ENCODE measurements around the gene TAF5L.
"Not testable (repeated sequence)": the region's sequence is repeated elsewhere in the genome, so short reads cannot be mapped to it uniquely, and the experiment has no call there.

Gene TAF5L

GRCh38 chr1:229627003-229627402 is 1.1 kb upstream of the TAF5L start:
- Mint-ChIP-seq H3K36me3 (peaks cover 31% of the 10 kb centered on the region), H3K4me1 (peaks cover 61% of the 10 kb centered on the region), H3K27me3 (no peaks in the 10 kb centered on the region), H3K9me3 (no peaks in the 10 kb centered on the region), H3K4me3 (peak overlapping the region; percentile 99), H3K27ac (peak overlapping the region; percentile 98)
- CTCF ChIA-PET = interaction anchor here (1.4 kb wide), 1 partner anchor 68 kb away, joined by 5 read pairs; the partner anchor contains the start of gene ABCB10
- no peak for DNase-seq

- CTCF ChIA-PET = interaction anchor here (1.2 to 1.4 kb wide), 2 partner anchors 66 to 366 kb away, joined by 3 to 5 read pairs; partner anchors contain the start of gene ABCB10
- peak overlapping the region; percentile 91 for H3K27ac Mint-ChIP-seq
- H3K9me3 Mint-ChIP-seq = no peaks in the 10 kb centered on the region
- peaks cover 28% of the 10 kb centered on the region for H3K36me3 Mint-ChIP-seq
- peak overlapping the region; percentile 92 for H3K4me3 Mint-ChIP-seq
- peak; percentile 60 for DNase-seq
- no peaks in the 10 kb centered on the region for H3K27me3 Mint-ChIP-seq
- H3K4me1 Mint-ChIP-seq = peaks cover 53% of the 10 kb centered on the region
These were observed 629 bp downstream of the TAF5L start for GRCh38 chr1:229625071-229625914.

DNA sequence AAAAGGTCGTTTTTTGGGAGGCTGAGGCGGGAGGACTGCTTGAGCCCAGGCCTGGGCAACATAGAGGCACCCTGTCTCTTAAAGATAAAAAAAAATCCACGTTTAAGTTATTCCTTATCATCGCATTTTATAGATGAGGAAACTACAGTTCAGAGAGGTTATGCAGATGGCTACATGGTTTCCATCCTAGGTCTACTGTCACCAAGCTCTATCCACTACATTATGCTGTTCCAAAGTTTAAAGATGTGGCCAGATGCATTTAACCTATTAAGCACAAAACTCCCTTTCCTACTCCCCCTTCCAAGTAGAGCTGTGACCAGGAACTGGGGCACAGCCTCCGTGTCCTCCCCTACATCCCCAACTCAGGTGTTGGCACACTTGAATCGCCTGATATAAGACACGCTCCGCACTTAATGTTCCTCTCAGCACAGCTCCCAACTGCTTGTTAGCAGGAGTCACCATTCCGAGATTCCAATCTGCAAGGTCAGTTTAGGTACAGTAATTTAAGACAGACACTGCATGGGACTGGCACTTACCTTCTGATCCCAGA is 1.3 kb downstream of the TAF5L start:
- Mint-ChIP-seq H3K27ac (peak overlapping the region; percentile 91), H3K4me3 (peak overlapping the region; percentile 92), H3K4me1 (peaks cover 53% of the 10 kb centered on the region), H3K9me3 (no peaks in the 10 kb centered on the region), H3K36me3 (peaks cover 21% of the 10 kb centered on the region), H3K27me3 (no peaks in the 10 kb centered on the region)
- CTCF ChIA-PET = interaction anchor here (1.2 kb wide), 1 partner anchor 366 kb away, joined by 3 read pairs; no protein-coding TSS in a partner anchor
- no peak for DNase-seq

DNA sequence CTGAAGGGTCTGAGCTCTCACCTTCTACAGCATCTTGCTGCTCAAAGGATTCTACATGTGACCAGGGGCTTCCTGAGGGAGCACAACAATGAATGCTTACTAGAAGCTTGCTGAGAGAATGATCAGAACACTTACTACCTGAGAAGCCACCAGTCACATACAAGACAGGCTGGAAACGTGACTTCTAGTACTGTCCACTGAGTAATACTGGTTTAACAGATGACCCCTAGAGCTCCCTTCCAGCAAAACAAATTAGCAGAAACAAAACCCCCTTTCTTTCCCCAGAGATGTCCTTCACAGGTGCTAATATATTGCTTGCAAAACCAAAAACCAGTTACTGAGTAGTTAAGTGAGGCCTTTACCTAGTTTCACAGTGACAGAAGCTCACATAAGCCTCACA is 2.1 kb downstream of the TAF5L start:
- Mint-ChIP-seq H3K4me1 (peaks cover 55% of the 10 kb centered on the region), H3K27ac (peak overlapping the region; percentile 12), H3K36me3 (peaks cover 15% of the 10 kb centered on the region), H3K9me3 (no peaks in the 10 kb centered on the region), H3K4me3 (peak overlapping the region; percentile 5), H3K27me3 (no peaks in the 10 kb centered on the region)
- CTCF ChIA-PET = interaction anchor here (0.9 to 1.2 kb wide), 2 partner anchors 65 to 365 kb away, joined by 3 read pairs; no protein-coding TSS in a partner anchor
- DNase-seq = no peak

GRCh38 chr1:229623225-229623624 is 2.7 kb downstream of the TAF5L start:
- peaks cover 10% of the 10 kb centered on the region for H3K36me3 Mint-ChIP-seq
- H3K27ac Mint-ChIP-seq = no peak overlapping the region
- peaks cover 51% of the 10 kb centered on the region for H3K4me1 Mint-ChIP-seq
- no peak for DNase-seq
- no peaks in the 10 kb centered on the region for H3K9me3 Mint-ChIP-seq
- no peaks in the 10 kb centered on the region for H3K27me3 Mint-ChIP-seq
- CTCF ChIA-PET = interaction anchor here (0.9 kb wide), 1 partner anchor 64 kb away, joined by 3 read pairs; no protein-coding TSS in a partner anchor
- no peak overlapping the region for H3K4me3 Mint-ChIP-seq

- CTCF ChIA-PET = interaction anchor here (0.9 kb wide), 1 partner anchor 64 kb away, joined by 3 read pairs; no protein-coding TSS in a partner anchor
- H3K27me3 Mint-ChIP-seq, H3K4me3 Mint-ChIP-seq, DNase-seq, H3K9me3 Mint-ChIP-seq, H3K36me3 Mint-ChIP-seq, H3K27ac Mint-ChIP-seq: not testable (repeated sequence)
- peaks cover 53% of the 10 kb centered on the region for H3K4me1 Mint-ChIP-seq
These were observed 3.2 kb downstream of the TAF5L start for GRCh38 chr1:229622641-229623120.

DNA sequence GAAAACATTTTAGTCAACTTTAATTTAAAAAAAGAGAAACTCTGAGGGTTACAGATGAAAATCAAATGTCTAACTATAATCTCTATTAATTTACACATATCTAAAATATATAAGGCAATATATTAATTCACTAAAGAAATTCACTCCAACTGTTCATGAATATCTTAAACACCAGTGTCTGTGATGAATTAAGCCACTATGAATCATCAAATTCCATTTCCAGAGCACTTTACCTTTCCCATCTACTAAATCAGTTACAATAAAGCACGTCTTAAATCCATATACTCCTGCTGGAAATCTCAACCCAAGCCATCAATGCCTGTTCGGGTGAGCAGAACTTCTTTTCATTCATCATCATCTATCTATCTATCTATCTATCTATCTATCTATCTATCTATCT is 4.3 kb downstream of the TAF5L start:
- Mint-ChIP-seq H3K27me3 (no peaks in the 10 kb centered on the region), H3K4me1 (peaks cover 43% of the 10 kb centered on the region), H3K27ac (no peak overlapping the region), H3K36me3 (peaks cover 9% of the 10 kb centered on the region), H3K4me3 (no peak overlapping the region), H3K9me3 (no peaks in the 10 kb centered on the region)
- CTCF ChIA-PET = no interaction called here
- DNase-seq = no peak

GRCh38 chr1:229620876-229621275 is 5.0 kb downstream of the TAF5L start:
- no peak for DNase-seq
- Mint-ChIP-seq H3K36me3 (peaks cover 6% of the 10 kb centered on the region), H3K4me3 (no peak overlapping the region), H3K4me1 (peaks cover 41% of the 10 kb centered on the region), H3K9me3 (no peaks in the 10 kb centered on the region), H3K27me3 (no peaks in the 10 kb centered on the region), H3K27ac (no peak overlapping the region)
- CTCF ChIA-PET = no interaction called here

GRCh38 chr1:229619614-229620013 is 6.3 kb downstream of the TAF5L start:
- Mint-ChIP-seq H3K4me3 (no peak overlapping the region), H3K27ac (no peak overlapping the region), H3K27me3 (no peaks in the 10 kb centered on the region), H3K9me3 (no peaks in the 10 kb centered on the region), H3K36me3 (peaks cover 3% of the 10 kb centered on the region), H3K4me1 (peaks cover 34% of the 10 kb centered on the region)
- CTCF ChIA-PET = no interaction called here
- DNase-seq = no peak

DNA sequence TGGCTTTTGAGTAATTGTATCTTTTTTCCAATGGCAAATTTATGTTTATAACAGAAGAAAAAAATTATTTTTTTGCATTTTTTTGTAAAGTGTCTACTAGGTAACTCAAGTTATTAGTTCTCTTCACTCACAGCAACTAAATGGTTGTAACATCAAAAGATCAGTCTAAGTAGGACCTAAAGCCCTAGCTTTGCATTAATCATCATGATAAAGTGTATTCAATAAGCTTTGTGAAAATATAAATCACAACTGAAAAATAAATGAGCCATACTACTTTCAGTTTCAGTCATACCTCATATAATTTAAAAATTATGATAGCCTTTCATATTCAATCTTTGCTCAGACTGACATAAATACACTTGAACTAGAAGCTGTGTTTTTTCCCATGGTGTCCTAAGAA is 6.9 kb downstream of the TAF5L start:
- H3K4me1 Mint-ChIP-seq = peaks cover 29% of the 10 kb centered on the region
- CTCF ChIA-PET = no interaction called here
- H3K36me3 Mint-ChIP-seq = peaks cover 3% of the 10 kb centered on the region

GRCh38 chr1:229617351-229618100 is 8.4 kb downstream of the TAF5L start:
- peaks cover 19% of the 10 kb centered on the region for H3K4me1 Mint-ChIP-seq

More for the DNA sequence above, 6.9 kb downstream of the TAF5L start:
- Mint-ChIP-seq H3K9me3 (no peaks in the 10 kb centered on the region), H3K27me3 (no peaks in the 10 kb centered on the region), H3K4me3 (no peak overlapping the region), H3K27ac (no peak overlapping the region)
- DNase-seq = no peak

DNA sequence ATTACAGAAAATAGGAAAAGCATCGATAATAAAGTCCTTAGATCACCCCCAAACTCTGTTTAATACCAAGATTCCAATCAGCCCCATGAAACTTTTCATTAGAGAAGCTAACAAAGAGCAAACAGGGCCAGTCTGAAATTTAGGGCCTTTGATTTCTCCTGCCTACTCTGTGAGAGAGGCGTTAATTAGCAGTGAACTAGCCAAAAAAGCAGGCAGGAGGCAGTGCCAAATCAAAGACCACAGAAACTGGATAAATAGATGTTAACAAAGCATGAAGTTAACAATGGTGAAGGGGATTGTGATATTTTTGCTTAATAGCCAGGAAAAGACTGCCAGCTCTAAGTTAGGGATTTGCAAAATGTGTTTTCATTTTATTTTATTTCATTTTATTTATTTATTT is 11.2 kb downstream of the TAF5L start:
- H3K9me3 Mint-ChIP-seq = no peaks in the 10 kb centered on the region
- H3K27ac Mint-ChIP-seq = no peak overlapping the region
- no peak for DNase-seq
- no peaks in the 10 kb centered on the region for H3K27me3 Mint-ChIP-seq
- H3K4me3 Mint-ChIP-seq = no peak overlapping the region
- CTCF ChIA-PET = no interaction called here
- peaks cover 23% of the 10 kb centered on the region for H3K36me3 Mint-ChIP-seq
- peaks cover 12% of the 10 kb centered on the region for H3K4me1 Mint-ChIP-seq

More at GRCh38 chr1:229617351-229618100, 8.4 kb downstream of the TAF5L start:
- DNase-seq = no peak
- CTCF ChIA-PET = no interaction called here
- no peak overlapping the region for H3K4me3 Mint-ChIP-seq
- no peak overlapping the region for H3K27ac Mint-ChIP-seq
- peaks cover 6% of the 10 kb centered on the region for H3K36me3 Mint-ChIP-seq
- no peaks in the 10 kb centered on the region for H3K27me3 Mint-ChIP-seq
- H3K9me3 Mint-ChIP-seq = no peaks in the 10 kb centered on the region

GRCh38 chr1:229613938-229614337 is 12.0 kb downstream of the TAF5L start:
- peaks cover 5% of the 10 kb centered on the region for H3K4me1 Mint-ChIP-seq
- no peak for DNase-seq
- no peaks in the 10 kb centered on the region for H3K27me3 Mint-ChIP-seq
- no peaks in the 10 kb centered on the region for H3K9me3 Mint-ChIP-seq
- peak overlapping the region; percentile 30 for H3K27ac Mint-ChIP-seq
- H3K36me3 Mint-ChIP-seq = peaks cover 29% of the 10 kb centered on the region
- CTCF ChIA-PET = no interaction called here
- no peak overlapping the region for H3K4me3 Mint-ChIP-seq

- DNase-seq = no peak
- no peak overlapping the region for H3K27ac Mint-ChIP-seq
- CTCF ChIA-PET = no interaction called here
- H3K36me3 Mint-ChIP-seq = peaks cover 56% of the 10 kb centered on the region
- no peaks in the 10 kb centered on the region for H3K4me1 Mint-ChIP-seq
- no peaks in the 10 kb centered on the region for H3K27me3 Mint-ChIP-seq
- H3K9me3 Mint-ChIP-seq = no peaks in the 10 kb centered on the region
- no peak overlapping the region for H3K4me3 Mint-ChIP-seq
These were observed 17.3 kb downstream of the TAF5L start for GRCh38 chr1:229608590-229608989.
